Activated naive CD8-positive, alpha-beta T cell treated with anti-CD3 and anti-CD28 coated beads, Interleukin-2, amount 50 U/mL, for 24 hours (primary cell): ENCODE data around the gene CDKN2B-AS1.
"Not testable (repeated sequence)": the region's sequence is repeated elsewhere in the genome, so short reads cannot be mapped to it uniquely, and the experiment has no call there.

Source experiments
- ATAC-seq: fragments of 150-1000 bp; cut with Tn5 transposase; one replicate; pipeline ENCODE4 v1.10.0; 2021
- DNase-seq: peaks from one replicate; pipeline ENCODE4 v3.0.0; 2021
- H3K27ac Mint-ChIP-seq: one replicate; pipeline ENCODE4 v1.8.0; 2021; ENCODE audit warnings: mild to moderate bottlenecking, mixed read lengths
- H3K27me3 Mint-ChIP-seq: one replicate; pipeline ENCODE4 v1.8.0; 2021; ENCODE audit warnings: mixed read lengths
- H3K36me3 Mint-ChIP-seq: one replicate; pipeline ENCODE4 v1.8.0; 2021; ENCODE audit warnings: low read depth, mixed read lengths
- H3K4me1 Mint-ChIP-seq: one replicate; pipeline ENCODE4 v1.8.0; 2021; ENCODE audit warnings: mixed read lengths
- H3K4me3 Mint-ChIP-seq: one replicate; pipeline ENCODE4 v1.8.0; 2021; ENCODE audit warnings: mild to moderate bottlenecking, moderate library complexity, mixed read lengths
- H3K9me3 Mint-ChIP-seq: one replicate; pipeline ENCODE4 v1.8.0; 2021; ENCODE audit warnings: mixed read lengths

The CDKN2B-AS1 gene

DNA sequence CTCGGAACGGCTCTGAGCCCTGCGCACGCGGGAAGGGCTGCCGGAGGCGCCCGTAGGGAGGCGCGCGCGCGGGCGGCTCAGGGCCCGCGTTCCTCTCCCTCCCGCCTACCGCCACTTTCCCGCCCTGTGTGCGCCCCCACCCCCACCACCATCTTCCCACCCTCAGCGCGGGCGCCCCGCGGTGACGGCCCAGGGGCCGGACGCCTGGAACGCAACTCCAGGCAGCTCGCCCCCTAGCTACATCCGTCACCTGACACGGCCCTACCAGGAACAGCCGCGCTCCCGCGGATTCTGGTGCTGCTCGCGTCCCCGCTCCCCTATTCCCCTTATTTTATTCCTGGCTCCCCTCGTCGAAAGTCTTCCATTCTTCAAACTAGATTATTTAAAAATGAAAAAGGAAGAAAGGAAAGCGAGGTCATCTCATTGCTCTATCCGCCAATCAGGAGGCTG lies at the start of gene CDKN2B-AS1:
Gene CDKN2B-AS1 (plus strand): TSS at position 236 of the 450 bp plus-strand sequence.
- H3K9me3 Mint-ChIP-seq = no peaks in the 10 kb centered on the region
- peak; percentile 44 for ATAC-seq
- H3K4me3 Mint-ChIP-seq = peak within 1 kb of the TSS; percentile 93
- peaks cover 19% of the 10 kb centered on the region for H3K4me1 Mint-ChIP-seq
- peaks cover 40% of the 10 kb centered on the region for H3K27me3 Mint-ChIP-seq
- DNase-seq = peak; percentile 50
- peaks cover 2% of the 10 kb centered on the region for H3K36me3 Mint-ChIP-seq
- H3K27ac Mint-ChIP-seq = peak within 1 kb of the TSS; percentile 85

DNA sequence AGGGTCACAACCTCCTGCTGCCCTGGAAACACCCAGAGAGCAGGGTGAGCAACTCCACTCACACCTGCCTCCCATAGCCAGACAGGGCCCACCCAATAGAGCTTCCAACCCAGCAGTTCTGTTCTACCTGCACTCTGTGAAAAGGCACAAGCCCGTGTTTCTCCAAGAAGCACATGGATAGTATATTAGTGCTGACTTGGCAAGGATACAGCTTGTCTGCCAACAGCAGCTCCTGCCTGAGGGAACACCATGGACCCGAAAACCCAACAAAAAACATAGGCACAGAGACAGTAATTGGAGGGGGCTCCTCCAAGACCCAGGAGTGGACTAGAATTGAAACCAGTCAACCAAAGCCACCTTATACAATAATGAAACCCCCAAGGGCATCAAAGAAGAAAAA lies 49.0 kb upstream of the CDKN2B-AS1 start:
- Mint-ChIP-seq H3K4me1 (no peaks in the 10 kb centered on the region), H3K36me3 (no peaks in the 10 kb centered on the region), H3K9me3 (no peaks in the 10 kb centered on the region), H3K27ac (no peak overlapping the region), H3K27me3 (peaks cover 11% of the 10 kb centered on the region), H3K4me3 (no peak overlapping the region)
- no peak for DNase-seq
- no peak for ATAC-seq

DNA sequence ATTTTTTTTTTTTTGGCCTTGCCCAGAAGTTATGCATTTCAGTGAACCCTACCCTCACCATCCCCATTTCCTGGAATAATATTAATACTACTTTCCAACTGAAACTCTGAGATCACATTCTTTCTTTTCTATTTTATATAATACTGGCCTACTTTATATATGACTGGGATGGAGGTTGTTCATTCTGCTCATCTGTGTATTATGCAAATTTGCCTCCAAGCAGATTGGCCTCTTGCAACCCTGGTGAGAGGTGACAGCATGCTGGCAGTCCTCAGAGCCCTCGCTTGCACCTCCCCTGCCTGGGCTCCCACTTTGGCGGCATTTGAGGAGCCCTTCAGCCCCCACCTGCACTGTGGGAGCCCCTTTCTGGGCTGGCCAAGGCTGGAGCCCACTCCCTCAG lies 35.8 kb upstream of the CDKN2B-AS1 start:
- H3K36me3 Mint-ChIP-seq = no peaks in the 10 kb centered on the region
- DNase-seq = no peak
- peak; percentile 54 for ATAC-seq
- H3K4me3 Mint-ChIP-seq = no peak overlapping the region
- H3K4me1 Mint-ChIP-seq = no peaks in the 10 kb centered on the region
- no peak overlapping the region for H3K27ac Mint-ChIP-seq
- peaks cover 35% of the 10 kb centered on the region for H3K27me3 Mint-ChIP-seq
- H3K9me3 Mint-ChIP-seq = no peaks in the 10 kb centered on the region

DNA sequence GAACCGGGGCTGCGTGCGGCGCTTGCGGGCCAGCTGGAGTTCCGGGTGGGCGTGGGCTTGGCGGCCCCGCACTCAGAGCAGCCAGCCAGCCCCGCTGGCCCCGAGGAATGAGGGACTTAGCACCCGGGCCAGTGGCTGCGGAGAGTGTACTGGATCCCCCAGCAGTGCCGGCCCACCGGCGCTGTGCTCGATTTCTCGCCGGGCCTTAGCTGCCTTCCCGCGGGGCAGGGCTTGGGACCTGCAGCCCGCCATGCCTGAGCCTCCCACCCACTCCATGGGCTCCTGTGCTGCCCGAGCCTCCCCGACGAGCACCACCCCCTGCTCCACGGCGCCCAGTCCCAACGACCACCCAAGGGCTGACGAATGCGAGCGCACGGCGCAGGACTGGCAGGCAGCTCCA lies 35.3 kb upstream of the CDKN2B-AS1 start:
- H3K36me3 Mint-ChIP-seq, H3K4me1 Mint-ChIP-seq, ATAC-seq, DNase-seq, H3K27ac Mint-ChIP-seq, H3K4me3 Mint-ChIP-seq, H3K9me3 Mint-ChIP-seq: not testable (repeated sequence)
- peaks cover 39% of the 10 kb centered on the region for H3K27me3 Mint-ChIP-seq

DNA sequence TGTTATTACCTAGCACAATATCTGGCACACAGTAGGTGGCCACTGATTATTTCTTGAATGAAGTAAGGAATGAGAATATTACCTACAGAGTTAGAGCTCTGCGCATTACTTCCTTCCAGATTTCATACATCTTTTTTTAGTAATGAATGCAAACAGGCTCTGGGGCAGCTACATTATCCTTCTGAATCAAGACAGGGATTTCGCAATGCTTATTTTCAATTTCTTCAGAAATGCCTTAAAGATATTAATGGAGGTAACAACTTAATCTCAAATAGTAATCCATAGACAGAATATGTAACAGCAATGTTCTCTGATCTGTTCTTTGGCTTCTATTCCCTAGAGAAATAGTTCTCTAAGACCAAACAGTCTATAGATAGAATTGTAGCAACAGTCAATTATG lies 33.0 kb upstream of the CDKN2B-AS1 start:
- peaks cover 16% of the 10 kb centered on the region for H3K4me1 Mint-ChIP-seq

DNA sequence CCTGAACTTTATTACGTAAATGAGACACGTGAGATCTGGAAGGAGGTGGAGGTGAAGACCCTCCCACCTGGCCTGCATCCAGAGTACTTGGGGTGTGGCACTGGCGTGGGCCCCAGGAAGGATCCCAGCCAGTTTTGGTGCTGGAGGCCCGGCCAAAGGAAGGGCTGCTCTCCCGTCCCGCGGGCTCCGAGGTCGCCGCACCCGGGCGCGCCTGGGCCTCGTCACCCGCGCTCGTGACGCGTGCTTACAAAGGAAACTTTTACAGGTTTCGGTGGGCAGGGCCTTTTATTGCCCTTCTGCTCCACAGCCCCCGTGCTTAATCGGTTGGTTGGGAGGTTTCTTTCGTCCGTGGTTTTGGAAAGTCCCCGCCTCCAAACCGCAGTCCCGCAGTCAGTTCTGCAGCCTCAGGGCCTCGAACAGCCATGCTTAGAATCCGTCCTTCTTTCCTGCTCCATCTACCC lies 29.6 kb upstream of the CDKN2B-AS1 start:
- DNase-seq (peak; percentile 64), ATAC-seq (peak; percentile 71)
- peaks cover 10% of the 10 kb centered on the region for H3K36me3 Mint-ChIP-seq
- H3K27me3 Mint-ChIP-seq = peaks cover 93% of the 10 kb centered on the region
- peak overlapping the region; percentile 63 for H3K4me3 Mint-ChIP-seq
- peaks cover 28% of the 10 kb centered on the region for H3K4me1 Mint-ChIP-seq
- H3K9me3 Mint-ChIP-seq = peaks cover 20% of the 10 kb centered on the region
- peak overlapping the region; percentile 59 for H3K27ac Mint-ChIP-seq

More for the DNA sequence above, 33.0 kb upstream of the CDKN2B-AS1 start:
- peaks cover 61% of the 10 kb centered on the region for H3K27me3 Mint-ChIP-seq
- H3K9me3 Mint-ChIP-seq = peaks cover under 1% of the 10 kb centered on the region
- no peaks in the 10 kb centered on the region for H3K36me3 Mint-ChIP-seq
- no peak overlapping the region for H3K27ac Mint-ChIP-seq
- no peak overlapping the region for H3K4me3 Mint-ChIP-seq
- DNase-seq (no peak), ATAC-seq (no peak)

DNA sequence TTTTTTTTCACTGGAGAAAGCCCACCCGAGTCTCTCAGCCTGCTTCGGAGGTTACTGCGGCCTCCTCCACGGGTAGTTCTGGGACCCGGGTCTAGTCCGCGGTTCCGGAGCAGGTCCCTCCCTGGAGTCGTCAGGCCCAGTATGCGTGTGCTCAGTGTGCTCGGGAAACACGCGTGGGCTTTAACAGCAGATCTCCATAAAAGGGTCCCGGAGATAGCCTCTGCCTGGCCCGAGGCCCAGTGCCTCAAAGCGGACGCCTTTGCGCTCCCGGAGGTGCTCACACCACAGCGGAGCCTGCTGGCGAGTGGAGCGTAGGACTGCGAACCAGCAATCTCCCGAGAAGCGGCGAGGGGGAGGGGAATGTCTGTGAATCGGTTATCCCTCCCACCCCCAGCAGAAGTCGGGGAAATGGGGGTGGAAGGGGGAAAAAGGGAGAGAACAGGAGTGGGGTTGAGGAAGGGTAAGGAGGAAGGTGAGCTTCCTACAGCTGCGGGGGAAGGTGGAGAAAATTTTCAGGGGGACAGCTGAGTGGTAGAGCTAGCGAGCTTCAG lies 29.1 kb upstream of the CDKN2B-AS1 start:
- peaks cover 28% of the 10 kb centered on the region for H3K4me1 Mint-ChIP-seq
- ATAC-seq = peak; percentile 55
- peaks cover 94% of the 10 kb centered on the region for H3K27me3 Mint-ChIP-seq
- peaks cover 13% of the 10 kb centered on the region for H3K36me3 Mint-ChIP-seq
- H3K4me3 Mint-ChIP-seq = peak overlapping the region; percentile 63
- peak; percentile 55 for DNase-seq
- peaks cover 23% of the 10 kb centered on the region for H3K9me3 Mint-ChIP-seq
- peak overlapping the region; percentile 59 for H3K27ac Mint-ChIP-seq

DNA sequence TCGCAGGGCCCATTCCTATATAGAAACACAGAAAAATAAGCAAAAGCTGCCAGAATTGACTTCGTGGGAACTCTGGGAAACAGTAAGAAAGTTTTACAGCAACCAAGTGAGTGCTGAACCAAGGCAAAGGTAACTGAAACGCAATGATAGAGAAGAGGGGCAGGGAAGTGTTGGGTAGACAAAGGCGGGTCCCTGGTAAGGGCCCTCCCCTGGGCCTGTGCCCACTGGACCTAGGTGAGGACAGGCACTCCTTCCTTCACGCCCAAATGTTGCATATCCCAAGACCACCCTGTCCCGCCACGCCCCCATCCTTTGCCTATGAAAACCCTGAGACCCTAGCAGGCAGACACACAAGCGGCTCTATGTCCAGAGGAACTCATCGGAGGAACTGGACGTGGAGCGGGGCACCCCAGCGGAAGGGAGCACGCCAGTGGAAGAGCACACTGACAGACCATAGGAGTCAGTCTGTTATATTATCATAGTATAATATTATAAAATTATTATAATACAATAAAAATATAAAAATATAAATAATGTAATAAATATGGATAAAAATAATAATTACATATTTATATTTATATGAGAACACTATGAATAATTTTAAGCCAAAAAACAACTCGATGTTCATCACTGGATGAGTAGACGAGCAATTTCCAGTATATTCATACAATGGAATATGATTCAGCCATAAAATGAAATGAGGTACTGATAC lies 28.3 kb upstream of the CDKN2B-AS1 start:
- peaks cover 95% of the 10 kb centered on the region for H3K27me3 Mint-ChIP-seq
- peaks cover 25% of the 10 kb centered on the region for H3K9me3 Mint-ChIP-seq
- peaks cover 31% of the 10 kb centered on the region for H3K4me1 Mint-ChIP-seq
- ATAC-seq = no peak
- no peak overlapping the region for H3K27ac Mint-ChIP-seq
- no peak for DNase-seq
- peaks cover 17% of the 10 kb centered on the region for H3K36me3 Mint-ChIP-seq
- H3K4me3 Mint-ChIP-seq = peak overlapping the region; percentile 27

DNA sequence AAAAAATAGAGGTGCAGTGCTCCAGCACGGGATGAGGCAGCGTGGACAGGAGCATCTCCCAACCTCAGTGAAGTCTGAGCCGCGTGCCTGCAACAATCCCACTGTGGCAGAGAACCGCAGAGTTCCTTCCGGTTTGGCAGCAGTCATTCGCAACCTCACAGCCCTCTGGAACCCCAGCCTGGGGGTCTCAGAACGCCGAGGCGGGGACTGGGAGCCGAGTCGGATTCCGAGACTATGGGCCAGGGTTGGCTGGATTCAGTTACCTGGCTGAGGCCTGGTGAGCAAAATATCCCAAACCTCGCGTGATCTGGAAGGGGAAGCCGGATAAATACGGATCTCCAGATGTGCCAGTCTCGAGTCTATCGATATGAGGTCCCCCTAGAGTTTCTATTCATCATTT lies 27.4 kb upstream of the CDKN2B-AS1 start:
- Mint-ChIP-seq H3K9me3 (peaks cover 27% of the 10 kb centered on the region), H3K27ac (no peak overlapping the region), H3K4me1 (peaks cover 31% of the 10 kb centered on the region), H3K36me3 (peaks cover 17% of the 10 kb centered on the region), H3K4me3 (no peak overlapping the region), H3K27me3 (peaks cover 94% of the 10 kb centered on the region)
- ATAC-seq (no peak), DNase-seq (no peak)

DNA sequence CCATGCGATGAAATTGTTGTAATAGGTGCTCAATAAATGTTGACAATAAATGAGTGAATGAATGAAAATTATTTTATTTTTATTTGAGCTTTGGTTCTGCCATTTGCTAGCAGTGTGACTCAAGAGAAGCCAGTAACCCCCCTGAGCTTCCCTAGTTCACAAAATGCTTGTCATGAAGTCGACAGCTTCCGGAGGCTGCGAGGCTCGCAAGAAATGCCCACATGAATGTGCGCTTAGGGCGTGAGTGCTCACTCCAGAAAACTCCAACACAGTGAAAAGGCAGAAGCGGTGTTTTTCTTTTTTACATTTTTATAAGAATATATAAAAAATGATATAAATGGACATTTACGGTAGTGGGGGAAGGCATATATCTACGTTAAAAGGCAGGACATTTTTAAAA lies 26.9 kb upstream of the CDKN2B-AS1 start:
- no peak for DNase-seq
- H3K36me3 Mint-ChIP-seq = peaks cover 17% of the 10 kb centered on the region

DNA sequence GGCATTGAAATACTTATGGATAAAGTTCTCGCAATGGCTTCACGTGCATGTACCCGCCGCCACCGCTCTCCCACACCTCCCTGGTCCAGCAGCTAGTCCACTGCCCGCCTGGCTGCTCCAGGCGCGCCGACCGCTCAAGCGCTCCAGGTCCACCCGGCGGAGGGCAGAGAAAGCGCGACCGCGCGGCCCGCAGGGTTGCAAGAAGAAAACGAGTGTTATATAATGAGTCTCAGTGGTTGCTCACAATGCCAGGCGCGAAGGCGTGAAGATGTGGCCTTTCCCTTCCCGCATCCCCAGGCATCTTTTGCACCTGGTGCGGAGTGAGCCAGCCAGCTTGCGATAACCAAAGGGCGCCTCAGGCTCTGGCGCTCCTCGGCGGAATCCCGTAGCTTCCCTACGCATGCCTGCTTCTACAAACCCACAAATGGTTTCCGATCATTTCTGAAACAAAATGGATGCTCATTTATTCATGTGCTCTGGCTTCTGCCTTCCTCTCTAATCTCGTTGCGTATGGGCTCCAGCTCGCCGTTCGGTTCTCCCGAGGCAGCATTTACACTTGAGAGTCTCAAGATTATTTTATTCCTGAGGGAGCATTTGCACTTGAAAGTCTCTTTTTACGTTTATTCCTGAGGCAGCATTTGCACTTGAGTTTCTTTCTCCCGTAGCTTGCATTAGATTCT lies 26.1 kb upstream of the CDKN2B-AS1 start:
- ATAC-seq = no peak
- Mint-ChIP-seq H3K4me1 (peaks cover 34% of the 10 kb centered on the region), H3K9me3 (peaks cover 27% of the 10 kb centered on the region), H3K4me3 (peak overlapping the region; percentile 22), H3K27ac (peak overlapping the region; percentile 49), H3K36me3 (peaks cover 17% of the 10 kb centered on the region), H3K27me3 (peaks cover 94% of the 10 kb centered on the region)
- DNase-seq = no peak

More for the DNA sequence above, 26.9 kb upstream of the CDKN2B-AS1 start:
- H3K9me3 Mint-ChIP-seq = peaks cover 27% of the 10 kb centered on the region
- no peak for ATAC-seq
- H3K4me1 Mint-ChIP-seq = peaks cover 31% of the 10 kb centered on the region
- peaks cover 96% of the 10 kb centered on the region for H3K27me3 Mint-ChIP-seq
- no peak overlapping the region for H3K27ac Mint-ChIP-seq
- H3K4me3 Mint-ChIP-seq = no peak overlapping the region

DNA sequence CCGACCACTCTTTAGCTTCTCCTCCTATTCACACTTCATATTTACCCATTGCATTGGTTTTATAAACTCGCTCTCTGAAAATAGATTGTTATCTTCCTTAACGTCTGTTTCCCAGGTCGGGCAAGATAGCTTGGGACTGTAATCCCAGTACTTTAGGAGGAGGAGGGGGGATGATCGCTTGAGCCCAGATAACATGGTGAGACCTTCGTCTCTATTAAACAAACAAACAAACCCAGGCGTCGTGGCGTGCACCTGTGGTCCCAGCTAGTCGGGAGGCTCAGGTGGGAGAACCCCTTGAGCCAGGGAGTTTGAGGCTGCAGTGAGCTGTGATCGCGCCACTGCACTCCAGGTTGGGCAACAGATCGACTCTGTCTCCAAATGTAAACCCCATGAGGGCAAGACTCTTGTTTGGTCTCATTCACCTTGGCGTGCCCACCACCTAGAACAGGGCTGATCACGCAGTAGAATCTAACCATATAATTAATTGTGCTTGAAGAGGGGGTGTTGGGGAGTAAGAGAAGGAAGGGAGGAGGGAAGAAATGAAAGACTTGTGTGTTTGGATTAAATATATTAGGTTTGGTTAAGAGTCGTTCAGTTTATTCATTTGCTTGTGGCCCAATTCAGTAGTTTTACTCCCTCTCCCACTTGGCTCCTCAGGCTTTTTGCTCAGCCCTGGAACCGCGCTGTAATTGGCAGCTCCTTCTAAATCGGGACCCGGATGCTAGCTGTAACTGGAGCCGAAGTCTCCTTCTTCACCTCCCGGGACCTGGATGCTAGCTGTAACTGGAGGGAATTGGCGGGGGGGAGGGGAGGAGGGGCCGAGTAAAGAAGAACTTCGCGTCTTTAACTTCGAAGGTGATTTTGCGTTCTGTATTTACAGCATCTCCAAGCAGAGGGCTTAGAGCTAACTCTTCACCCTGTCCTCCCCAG lies 25.3 kb upstream of the CDKN2B-AS1 start:
- ATAC-seq = no peak
- no peak for DNase-seq
- peaks cover 19% of the 10 kb centered on the region for H3K36me3 Mint-ChIP-seq
- H3K27me3 Mint-ChIP-seq = peaks cover 93% of the 10 kb centered on the region
- H3K4me1 Mint-ChIP-seq = peaks cover 36% of the 10 kb centered on the region
- H3K4me3 Mint-ChIP-seq = peak overlapping the region; percentile 22
- peaks cover 27% of the 10 kb centered on the region for H3K9me3 Mint-ChIP-seq
- H3K27ac Mint-ChIP-seq = peak overlapping the region; percentile 49

DNA sequence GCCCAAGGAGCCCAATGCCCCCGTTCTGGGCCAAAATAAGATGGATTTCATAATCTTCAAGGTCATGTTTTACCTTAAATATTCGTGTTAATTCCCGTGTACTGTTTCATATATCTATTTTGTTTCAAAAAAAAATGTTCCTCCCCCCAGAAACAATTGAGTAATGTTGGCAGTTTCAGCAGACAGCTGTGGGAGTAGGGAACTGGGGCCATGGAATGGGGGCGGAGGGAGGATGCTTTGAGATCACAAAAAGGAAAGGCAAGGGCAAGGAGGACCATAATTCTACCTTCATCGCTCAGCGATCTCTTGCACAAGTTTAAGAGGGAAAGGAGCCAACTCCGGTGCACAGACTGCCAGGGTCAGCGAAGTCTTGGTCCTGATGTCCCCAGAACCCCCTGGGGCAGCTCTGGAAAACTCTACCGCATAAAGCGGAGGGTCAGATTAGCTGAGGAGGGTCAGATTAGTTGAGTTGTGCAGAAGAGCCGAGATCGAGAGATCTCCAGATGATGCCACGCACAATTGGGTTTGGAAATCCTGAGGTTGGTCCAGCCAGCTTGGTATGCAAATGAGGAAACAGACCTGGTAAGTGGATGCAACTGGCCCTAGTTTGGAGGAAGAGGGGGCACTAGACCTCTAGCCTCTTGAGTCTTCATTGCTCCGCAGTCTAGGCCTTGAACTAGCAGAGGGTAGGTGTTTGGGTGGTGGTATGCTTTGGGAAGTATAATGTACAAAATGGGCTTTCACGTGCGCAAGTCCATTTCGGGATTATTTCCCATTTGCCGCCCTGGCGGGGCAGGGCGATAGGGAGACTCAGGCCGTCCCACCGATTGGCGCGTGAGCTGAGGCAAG lies 24.4 kb upstream of the CDKN2B-AS1 start:
- DNase-seq (no peak), ATAC-seq (no peak)
- Mint-ChIP-seq H3K4me1 (peaks cover 37% of the 10 kb centered on the region), H3K27me3 (peaks cover 92% of the 10 kb centered on the region), H3K27ac (no peak overlapping the region), H3K36me3 (peaks cover 22% of the 10 kb centered on the region), H3K4me3 (no peak overlapping the region), H3K9me3 (peaks cover 27% of the 10 kb centered on the region)
